Neural progenitor cell (in vitro differentiated cells): ENCODE results near the gene HHAT.

Experiments
- EZH2 ChIP-seq: fragments of 200-600 bp; sonication (generic); IDR thresholded peaks from 2 replicates; pipeline ENCODE4 v1.6.1; 2017; ENCODE audit warnings: antibody characterized with exemption, mild to moderate bottlenecking, moderate library complexity
- EZH2phosphoT487 ChIP-seq: fragments of 200-600 bp; sonication (generic); IDR thresholded peaks from 2 replicates; pipeline ENCODE4 v1.6.1; 2017; ENCODE audit warnings: antibody characterized with exemption
- TF ChIP-seq, protein P1 (sequence below): fragments of 200-600 bp; sonication (generic); IDR thresholded peaks from 2 replicates; pipeline ENCODE4 v1.5.1; 2017; ENCODE audit warnings: antibody characterized with exemption, mild to moderate bottlenecking

DNA sequence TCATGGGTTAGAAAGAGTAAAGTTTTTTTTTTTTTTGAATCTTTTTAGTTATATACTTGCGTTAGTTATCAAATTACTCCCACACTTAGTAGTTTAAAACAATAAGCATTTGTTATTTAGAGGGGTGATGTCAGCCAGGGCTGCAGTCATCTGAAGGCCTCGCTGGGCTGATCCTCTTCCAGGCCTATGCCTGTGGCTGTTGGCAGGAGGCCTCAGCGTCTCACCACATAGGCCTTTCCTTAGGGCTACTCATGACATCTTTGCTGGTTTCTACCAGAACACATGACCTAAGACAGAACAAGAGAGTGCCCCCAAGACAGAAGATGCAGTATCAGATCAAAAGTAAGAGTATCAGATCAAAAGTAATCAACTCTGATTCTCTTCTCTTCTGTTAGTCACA lies 167.4 kb downstream of the HHAT start:
- TF ChIP-seq, protein P1, sequence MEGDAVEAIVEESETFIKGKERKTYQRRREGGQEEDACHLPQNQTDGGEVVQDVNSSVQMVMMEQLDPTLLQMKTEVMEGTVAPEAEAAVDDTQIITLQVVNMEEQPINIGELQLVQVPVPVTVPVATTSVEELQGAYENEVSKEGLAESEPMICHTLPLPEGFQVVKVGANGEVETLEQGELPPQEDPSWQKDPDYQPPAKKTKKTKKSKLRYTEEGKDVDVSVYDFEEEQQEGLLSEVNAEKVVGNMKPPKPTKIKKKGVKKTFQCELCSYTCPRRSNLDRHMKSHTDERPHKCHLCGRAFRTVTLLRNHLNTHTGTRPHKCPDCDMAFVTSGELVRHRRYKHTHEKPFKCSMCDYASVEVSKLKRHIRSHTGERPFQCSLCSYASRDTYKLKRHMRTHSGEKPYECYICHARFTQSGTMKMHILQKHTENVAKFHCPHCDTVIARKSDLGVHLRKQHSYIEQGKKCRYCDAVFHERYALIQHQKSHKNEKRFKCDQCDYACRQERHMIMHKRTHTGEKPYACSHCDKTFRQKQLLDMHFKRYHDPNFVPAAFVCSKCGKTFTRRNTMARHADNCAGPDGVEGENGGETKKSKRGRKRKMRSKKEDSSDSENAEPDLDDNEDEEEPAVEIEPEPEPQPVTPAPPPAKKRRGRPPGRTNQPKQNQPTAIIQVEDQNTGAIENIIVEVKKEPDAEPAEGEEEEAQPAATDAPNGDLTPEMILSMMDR, result no peak
- TF ChIP-seq EZH2 (no peak), EZH2phosphoT487 (no peak)
